Osteocyte (in vitro differentiated cells): ENCODE data around the gene COL1A1. TPM values are rescaled to one million over a fixed set of nuclear protein-coding genes. Genes with fewer than 3 reads are reported as not detected.

Source experiments
- DNase-seq: peaks from one replicate; pipeline ENCODE4 v3.0.0; 2021; ENCODE audit warnings: mixed read lengths; ENCODE audit not compliant: unreplicated experiment; ENCODE audit errors: extremely low spot score
- H3K27ac Mint-ChIP-seq: one replicate; pipeline ENCODE4 v1.8.0; 2021; ENCODE audit warnings: mild to moderate bottlenecking, mixed read lengths; ENCODE audit not compliant: unreplicated experiment
- H3K27me3 Mint-ChIP-seq: one replicate; pipeline ENCODE4 v1.8.0; 2021; ENCODE audit warnings: mixed read lengths; ENCODE audit not compliant: unreplicated experiment
- H3K36me3 Mint-ChIP-seq: one replicate; pipeline ENCODE4 v1.8.0; 2021; ENCODE audit warnings: mixed read lengths; ENCODE audit not compliant: unreplicated experiment
- H3K4me1 Mint-ChIP-seq: one replicate; pipeline ENCODE4 v1.8.0; 2021; ENCODE audit warnings: mixed read lengths; ENCODE audit not compliant: unreplicated experiment
- H3K4me3 Mint-ChIP-seq: one replicate; pipeline ENCODE4 v1.8.0; 2021; ENCODE audit warnings: mild to moderate bottlenecking, moderate library complexity, mixed read lengths; ENCODE audit not compliant: unreplicated experiment
- H3K9me3 Mint-ChIP-seq: one replicate; pipeline ENCODE4 v1.8.0; 2021; ENCODE audit warnings: mixed read lengths; ENCODE audit not compliant: unreplicated experiment
- total RNA-seq: library from RNA; stranded (reverse); gene quantifications from 2 replicates; pipeline ENCODE4 v1.2.1, GENCODE V29; 2021
- TF ChIP-seq, protein P1 (sequence below): fragments of 200-600 bp; sonication (generic); IDR thresholded peaks from 2 replicates; pipeline ENCODE4 v1.5.0; 2021; ENCODE audit warnings: antibody characterized with exemption, mild to moderate bottlenecking, moderate library complexity

The COL1A1 gene
- total RNA-seq, 1 donor from 2014 or later, result 25,918 TPM

DNA sequence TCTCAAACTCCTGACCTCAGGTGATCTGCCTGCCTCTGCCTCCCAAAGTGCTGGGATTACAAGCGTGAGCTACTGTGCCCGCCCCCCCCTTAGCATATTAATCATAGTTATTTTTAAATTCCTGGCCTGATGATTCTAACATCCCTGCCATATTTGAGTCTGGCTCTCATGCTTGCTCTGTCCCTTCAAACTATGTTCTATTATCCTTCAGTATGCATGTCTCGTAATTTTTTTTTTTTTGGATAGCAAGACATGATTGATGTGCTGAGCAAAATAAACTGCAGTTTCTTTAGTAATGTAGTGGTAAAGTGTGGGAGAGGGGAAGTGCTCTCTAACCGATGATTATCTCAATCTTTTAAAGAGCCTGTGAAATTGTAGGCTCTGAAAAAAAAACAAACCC lies 38.5 kb upstream of the COL1A1 start:
- peaks cover 40% of the 10 kb centered on the region for H3K4me1 Mint-ChIP-seq
- no peak overlapping the region for H3K4me3 Mint-ChIP-seq
- DNase-seq, result no peak
- H3K27ac Mint-ChIP-seq, result peak overlapping the region; percentile 40
- H3K9me3 Mint-ChIP-seq, result no peaks in the 10 kb centered on the region
- peaks cover 3% of the 10 kb centered on the region for H3K36me3 Mint-ChIP-seq
- TF ChIP-seq, protein P1, sequence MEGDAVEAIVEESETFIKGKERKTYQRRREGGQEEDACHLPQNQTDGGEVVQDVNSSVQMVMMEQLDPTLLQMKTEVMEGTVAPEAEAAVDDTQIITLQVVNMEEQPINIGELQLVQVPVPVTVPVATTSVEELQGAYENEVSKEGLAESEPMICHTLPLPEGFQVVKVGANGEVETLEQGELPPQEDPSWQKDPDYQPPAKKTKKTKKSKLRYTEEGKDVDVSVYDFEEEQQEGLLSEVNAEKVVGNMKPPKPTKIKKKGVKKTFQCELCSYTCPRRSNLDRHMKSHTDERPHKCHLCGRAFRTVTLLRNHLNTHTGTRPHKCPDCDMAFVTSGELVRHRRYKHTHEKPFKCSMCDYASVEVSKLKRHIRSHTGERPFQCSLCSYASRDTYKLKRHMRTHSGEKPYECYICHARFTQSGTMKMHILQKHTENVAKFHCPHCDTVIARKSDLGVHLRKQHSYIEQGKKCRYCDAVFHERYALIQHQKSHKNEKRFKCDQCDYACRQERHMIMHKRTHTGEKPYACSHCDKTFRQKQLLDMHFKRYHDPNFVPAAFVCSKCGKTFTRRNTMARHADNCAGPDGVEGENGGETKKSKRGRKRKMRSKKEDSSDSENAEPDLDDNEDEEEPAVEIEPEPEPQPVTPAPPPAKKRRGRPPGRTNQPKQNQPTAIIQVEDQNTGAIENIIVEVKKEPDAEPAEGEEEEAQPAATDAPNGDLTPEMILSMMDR, result no peak
- H3K27me3 Mint-ChIP-seq, result no peaks in the 10 kb centered on the region

DNA sequence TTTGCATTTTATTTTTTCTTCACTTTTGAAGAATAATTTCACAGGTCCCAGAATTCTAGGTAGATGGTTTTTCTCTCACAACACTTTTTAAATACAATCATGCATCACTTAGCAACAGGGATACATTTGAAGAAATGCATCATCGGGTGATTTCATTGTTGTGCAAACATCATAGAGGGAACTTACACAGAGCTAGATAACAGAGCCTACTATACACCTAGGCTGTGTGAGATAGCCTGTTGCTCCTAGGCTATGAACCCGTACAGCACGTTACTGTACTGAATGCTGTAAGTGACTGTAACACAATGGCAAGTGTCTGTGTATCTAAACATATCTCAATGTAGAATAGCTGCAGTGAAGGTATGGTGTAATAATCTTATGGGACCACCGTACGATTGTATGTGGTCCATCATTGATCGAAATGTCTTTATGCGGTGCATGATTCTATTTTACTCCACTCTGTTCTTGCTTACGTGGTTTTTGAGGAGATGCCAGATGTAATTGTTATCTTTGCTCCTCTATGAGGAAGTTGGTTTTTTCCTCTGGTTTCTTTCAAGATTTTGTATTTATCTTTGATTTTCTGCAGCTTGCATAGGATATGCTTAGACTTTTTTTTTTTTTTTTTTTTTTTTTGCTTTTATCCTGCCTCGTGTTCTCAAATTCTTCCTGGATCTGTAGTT lies 37.3 kb upstream of the COL1A1 start:
- no peaks in the 10 kb centered on the region for H3K27me3 Mint-ChIP-seq
- H3K27ac Mint-ChIP-seq, result no peak overlapping the region
- peaks cover 3% of the 10 kb centered on the region for H3K36me3 Mint-ChIP-seq
- TF ChIP-seq, protein P1, result no peak
- H3K4me3 Mint-ChIP-seq, result no peak overlapping the region
- no peaks in the 10 kb centered on the region for H3K9me3 Mint-ChIP-seq
- peaks cover 40% of the 10 kb centered on the region for H3K4me1 Mint-ChIP-seq
- DNase-seq, result no peak

DNA sequence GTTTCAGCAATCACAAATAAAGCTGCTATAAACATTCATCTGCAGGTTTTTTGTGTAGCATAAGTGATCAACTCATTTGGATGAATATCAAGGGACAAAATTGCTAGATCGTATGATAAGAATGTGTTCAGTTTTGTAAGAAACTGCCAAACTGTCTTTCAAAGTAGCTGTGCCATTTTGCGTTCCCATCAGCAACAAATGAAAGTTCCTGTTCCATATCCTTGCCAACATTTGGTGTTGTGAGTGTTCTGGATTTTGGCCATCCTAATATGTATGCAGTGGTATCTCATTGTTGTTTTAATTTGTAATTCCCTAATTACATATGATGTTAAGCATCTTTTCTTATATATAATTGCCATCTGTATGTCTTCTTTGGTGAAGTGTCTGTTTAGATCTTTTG lies 36.5 kb upstream of the COL1A1 start:
- Mint-ChIP-seq H3K4me1 (peaks cover 40% of the 10 kb centered on the region), H3K27ac (no peak overlapping the region), H3K27me3 (no peaks in the 10 kb centered on the region), H3K9me3 (no peaks in the 10 kb centered on the region), H3K4me3 (no peak overlapping the region), H3K36me3 (peaks cover 3% of the 10 kb centered on the region)
- TF ChIP-seq, protein P1, result no peak
- DNase-seq, result no peak

DNA sequence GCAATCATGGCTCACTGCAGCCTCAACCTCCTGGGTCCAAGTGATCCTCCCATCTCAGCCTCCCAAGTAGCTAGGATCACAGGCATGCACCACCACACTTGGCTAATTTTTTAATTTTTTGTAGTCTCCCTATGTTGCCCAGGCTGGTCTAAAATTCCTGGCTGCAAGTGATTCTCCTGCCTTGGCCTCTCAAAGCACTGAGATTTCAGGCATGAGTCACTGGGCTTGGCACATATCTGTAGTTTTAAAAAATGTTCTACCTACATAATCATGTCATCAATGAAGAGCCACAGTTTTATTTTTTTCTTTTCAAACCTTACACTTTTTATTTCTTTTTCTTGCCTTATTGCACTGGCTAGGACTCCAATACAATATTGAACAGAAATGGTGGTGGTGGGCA lies 33.1 kb upstream of the COL1A1 start:
- H3K4me1 Mint-ChIP-seq, result peaks cover 33% of the 10 kb centered on the region
- TF ChIP-seq, protein P1, result no peak
- no peak for DNase-seq
- no peaks in the 10 kb centered on the region for H3K36me3 Mint-ChIP-seq
- H3K27me3 Mint-ChIP-seq, result no peaks in the 10 kb centered on the region
- H3K9me3 Mint-ChIP-seq, result peaks cover 9% of the 10 kb centered on the region
- H3K4me3 Mint-ChIP-seq, result no peak overlapping the region
- H3K27ac Mint-ChIP-seq, result no peak overlapping the region

DNA sequence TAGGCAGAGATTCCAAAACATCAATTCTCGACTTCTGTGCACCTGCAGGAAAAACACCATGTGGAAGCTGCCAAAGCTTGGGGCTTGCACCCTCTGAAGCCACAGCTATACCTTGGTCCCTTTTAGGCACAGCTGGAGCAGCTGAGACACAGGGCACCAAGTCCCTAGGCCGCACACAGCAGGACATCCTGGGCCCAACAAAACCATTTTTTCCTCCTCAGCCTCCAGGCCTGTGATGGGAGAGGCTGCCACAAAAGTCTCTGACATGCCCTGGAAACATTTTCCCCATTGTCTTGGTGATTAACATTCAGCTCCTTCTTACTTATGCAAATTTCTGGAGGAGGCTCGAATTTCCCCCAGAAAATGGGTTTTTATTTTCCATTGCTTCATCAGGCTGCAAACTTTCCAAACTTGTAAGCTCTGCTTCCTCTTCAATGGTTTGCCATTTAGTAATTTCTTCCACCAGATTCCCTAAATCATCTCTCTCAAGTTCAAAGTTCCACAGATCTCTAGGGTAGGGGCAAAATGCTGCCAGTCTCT lies 24.3 kb upstream of the COL1A1 start:
- Mint-ChIP-seq H3K27me3 (no peaks in the 10 kb centered on the region), H3K4me1 (peaks cover 31% of the 10 kb centered on the region), H3K9me3 (no peaks in the 10 kb centered on the region), H3K4me3 (no peak overlapping the region), H3K27ac (no peak overlapping the region), H3K36me3 (no peaks in the 10 kb centered on the region)
- TF ChIP-seq, protein P1, result no peak
- DNase-seq, result no peak
